Activated T-helper 9 cell treated with anti-CD3 and anti-CD28 coated beads, Interleukin-2, amount 50 U/mL, for 16 hours (primary cell): ENCODE data around the gene NEDD9.

Experiments
- DNase-seq: peaks from one replicate; pipeline ENCODE4 v3.0.0-alpha.2; 2020; ENCODE audit warnings: low read depth

NEDD9 gene

DNA sequence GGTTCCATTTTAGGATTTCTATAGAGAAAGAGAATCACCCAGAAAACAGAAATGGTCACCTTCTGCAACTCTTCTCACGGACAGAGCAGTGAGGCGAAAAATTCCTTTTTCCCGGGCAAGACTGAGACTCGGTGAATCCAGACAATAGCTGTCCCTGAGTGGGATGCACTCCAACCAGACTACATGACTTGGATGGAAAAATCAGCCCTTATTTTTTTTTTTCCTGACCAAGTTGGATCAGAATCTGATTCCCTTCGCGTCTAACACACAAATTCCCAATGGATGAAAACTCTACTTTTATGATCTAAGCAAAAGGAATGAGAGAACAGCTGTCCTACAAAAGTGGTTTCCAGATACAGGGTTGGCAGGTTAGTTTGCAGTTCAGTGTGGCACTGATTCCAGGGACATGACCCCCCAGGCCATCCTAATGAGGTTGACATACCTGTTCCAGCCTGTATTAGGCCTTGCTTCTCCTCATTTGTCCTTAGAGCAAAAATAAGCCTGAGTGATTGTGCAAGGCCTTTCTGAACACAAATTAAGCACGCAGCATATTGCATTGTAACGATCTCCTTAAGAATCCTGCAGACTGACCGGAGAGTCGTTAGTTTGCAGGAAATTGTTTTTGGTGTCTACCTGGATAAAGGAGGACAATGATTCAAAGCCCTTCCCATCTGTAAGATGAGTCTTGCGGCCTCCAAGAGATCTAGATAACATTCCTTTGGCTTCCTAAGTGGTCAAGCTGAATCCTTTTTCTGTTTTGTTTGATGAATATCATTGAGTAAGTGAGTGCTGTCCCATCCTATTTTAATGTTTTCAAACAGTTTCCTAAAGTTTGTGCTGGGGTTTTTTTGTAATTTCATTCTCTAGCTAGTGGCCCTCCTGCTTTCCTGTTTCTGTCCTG, 1.5 kb upstream of the NEDD9 start:
- no peak for DNase-seq

GRCh38 chr6:11232770-11233626, 530 bp upstream of the NEDD9 start:
- no peak for DNase-seq

- DNase-seq = no peak
Observed at GRCh38 chr6:11231564-11232192, 790 bp downstream of the NEDD9 start.

GRCh38 chr6:11231108-11231463, 1.4 kb downstream of the NEDD9 start:
- DNase-seq = no peak

- DNase-seq = no peak
Observed at GRCh38 chr6:11230158-11231107, 2.0 kb downstream of the NEDD9 start.

- no peak for DNase-seq
Observed at GRCh38 chr6:11229655-11230046, 2.8 kb downstream of the NEDD9 start.

DNA sequence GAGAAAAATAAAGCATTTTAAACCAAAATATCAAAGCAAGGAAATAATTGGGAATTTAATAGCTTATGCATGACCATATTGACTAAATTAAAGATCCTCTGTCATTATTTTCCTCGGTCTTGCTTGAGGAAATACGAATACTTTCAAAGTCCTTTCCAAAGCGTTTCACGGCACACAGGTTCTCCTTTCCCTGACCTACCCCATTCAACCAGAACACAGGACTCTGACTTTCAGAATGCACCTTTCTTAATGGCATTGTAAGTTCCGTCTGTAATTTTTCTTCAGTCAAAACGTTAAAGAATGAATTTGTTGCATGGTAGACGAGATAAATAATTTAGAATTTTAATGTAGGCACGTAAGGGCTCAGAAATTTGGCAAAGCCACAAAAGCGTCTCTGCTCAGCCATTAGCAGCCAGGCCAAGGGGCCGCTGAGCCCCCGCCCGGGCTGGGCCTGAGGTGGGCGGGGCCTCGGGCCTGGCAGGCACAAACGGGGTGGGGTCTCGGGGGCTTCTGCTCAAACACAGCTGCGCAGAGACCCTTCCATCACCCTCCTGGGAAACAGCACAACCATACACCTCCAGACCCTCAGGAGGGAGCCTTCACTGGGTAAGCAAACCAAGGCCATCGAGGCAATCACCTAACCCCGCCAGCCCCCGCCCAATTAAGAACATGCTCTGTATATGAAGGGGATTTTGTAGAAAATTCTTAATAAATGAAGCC, 3.4 kb downstream of the NEDD9 start:
- DNase-seq = no peak

DNA sequence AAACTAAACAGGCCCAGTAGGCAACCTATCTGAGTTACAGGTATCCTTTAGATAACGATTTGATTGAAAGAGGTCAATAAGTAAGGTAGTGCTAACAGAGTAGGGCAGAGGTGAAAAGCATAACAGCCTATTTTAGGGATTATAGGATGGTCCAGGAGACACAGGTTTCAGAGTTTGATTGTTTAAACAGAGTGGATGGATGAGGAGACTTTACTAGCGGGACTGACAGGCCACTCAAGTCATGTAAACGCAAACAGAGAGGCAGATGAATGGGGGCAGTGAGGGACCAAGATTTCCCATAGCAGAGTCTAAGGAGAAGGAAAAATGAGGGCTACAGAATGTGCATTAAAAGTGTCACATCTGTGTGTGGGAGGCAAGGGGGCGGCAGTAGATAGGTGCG, 4.8 kb downstream of the NEDD9 start:
- DNase-seq = no peak

GRCh38 chr6:11226005-11226404, 6.5 kb downstream of the NEDD9 start:
- no peak for DNase-seq

DNA sequence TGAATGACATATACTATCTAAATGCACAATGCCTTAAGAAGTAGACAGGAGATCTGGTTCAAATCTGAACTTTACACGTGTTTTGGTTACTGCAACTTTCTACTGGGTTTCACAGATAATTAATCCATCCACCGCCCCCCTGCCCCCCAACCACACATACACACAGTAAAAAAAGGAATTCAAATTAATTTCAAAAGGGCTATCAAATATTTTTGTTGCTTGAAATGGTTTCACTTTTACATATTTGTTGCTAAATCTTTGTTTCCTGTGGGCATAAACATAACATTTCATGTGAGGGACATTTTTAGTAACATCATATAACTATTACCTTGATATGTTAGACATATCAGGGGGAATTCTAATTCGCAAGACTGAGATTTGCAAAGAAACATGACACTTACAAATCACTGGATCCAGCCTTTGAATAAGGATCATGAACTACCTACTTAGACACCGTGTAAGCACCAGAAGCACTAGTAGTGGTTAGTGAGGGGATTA, 7.5 kb downstream of the NEDD9 start:
- no peak for DNase-seq

DNA sequence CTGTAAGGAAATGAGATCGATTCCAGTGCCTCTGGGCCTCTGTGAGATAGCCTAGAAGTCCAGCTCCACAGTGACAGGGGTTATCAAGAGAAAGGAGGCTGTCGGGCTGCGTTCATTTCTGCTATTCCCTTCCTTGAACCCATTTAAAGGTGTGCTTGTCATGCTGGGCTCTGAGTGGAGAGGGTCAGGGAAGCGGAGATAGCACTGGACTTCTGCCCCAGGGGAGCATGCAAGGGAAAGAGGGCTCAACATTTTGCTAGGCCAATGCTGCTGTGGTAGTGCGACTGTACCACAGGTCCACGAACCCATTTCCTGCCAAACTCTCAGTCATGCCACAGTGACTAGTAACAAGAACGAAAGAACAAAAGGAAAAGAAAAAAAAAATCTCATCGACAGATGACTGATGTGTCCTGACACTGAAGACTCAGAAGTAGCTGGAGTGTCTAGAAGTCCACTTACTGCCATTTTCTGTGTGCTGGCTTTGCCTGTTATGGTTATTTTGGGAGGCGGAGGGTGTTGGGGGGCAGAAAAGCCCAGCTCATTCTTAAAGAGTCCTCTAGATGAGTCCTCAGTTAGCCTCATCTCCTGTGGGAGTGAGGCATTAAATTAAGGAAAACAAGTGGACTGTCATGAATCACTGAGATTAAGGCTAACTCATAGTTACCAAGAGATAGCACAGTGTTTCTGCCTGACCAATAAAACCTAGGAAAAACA, 8.1 kb downstream of the NEDD9 start:
- peak; percentile 24 for DNase-seq

DNA sequence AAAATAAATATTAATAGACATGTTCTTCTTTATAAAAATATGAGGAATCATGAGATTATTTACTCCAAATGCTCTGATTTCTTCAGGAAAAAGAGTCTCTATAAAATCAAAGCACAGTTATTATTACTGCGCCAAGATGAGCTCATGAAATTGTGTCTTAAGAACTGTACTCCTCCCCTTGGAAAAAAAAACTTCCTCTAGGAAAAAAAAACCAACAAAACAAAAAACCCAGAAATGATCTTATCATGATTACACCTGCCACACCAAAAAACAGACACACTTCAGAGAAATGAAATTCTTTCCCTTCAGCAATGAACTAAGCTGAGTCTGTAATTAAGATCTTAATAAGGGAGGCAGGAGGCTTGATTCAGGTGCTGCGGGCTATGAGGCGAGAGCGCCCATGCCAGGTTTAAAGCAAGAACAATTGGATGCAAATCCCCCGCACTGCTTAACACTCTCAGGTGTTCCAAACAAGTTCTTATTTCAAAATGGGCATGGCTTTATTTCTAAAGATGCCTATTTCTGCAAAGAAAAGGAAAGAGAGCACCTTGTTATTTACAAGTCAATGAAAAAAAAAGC, 9.1 kb downstream of the NEDD9 start:
- no peak for DNase-seq

DNA sequence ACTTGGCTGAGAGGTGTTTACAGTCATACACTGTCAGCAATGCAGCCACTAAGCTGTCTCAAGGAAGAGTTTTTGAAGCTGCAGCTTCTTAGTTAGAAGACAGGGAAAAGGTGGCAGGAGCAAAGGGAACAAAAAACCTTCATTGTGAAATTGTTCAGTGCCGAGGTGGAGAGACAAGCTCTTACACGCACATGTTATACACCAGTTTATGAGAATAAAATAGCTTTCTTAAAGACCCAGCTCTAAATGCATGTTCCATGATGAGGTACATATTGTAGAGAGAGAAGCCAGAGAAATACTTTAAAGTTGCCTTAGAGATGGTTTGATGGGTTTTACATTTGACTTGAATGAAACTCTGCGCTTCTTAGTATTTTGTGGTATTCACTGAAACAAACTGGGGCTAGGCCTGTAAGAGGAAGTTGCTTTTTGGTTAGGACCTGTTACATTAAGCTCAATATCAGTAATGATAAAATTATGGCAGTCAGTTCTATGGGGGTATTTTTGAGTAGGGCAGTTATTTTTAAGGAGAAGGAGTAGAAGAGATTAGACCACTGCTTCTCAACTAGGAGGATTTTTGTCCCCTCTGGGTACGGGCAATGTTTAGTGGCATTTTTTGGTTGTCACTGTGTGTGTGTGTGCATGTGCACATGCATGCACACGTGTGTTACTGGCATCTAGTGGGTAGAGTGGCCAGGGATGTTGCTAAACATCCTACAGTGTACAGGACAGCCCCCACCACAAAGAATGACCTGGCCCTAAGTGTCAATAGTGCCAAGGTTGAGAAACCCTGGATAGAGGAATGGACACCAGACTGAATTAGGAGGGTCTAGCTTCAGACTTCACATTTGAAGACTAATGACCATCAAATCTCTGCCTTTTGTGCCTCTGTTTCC, 9.8 kb downstream of the NEDD9 start:
- DNase-seq = no peak

DNA sequence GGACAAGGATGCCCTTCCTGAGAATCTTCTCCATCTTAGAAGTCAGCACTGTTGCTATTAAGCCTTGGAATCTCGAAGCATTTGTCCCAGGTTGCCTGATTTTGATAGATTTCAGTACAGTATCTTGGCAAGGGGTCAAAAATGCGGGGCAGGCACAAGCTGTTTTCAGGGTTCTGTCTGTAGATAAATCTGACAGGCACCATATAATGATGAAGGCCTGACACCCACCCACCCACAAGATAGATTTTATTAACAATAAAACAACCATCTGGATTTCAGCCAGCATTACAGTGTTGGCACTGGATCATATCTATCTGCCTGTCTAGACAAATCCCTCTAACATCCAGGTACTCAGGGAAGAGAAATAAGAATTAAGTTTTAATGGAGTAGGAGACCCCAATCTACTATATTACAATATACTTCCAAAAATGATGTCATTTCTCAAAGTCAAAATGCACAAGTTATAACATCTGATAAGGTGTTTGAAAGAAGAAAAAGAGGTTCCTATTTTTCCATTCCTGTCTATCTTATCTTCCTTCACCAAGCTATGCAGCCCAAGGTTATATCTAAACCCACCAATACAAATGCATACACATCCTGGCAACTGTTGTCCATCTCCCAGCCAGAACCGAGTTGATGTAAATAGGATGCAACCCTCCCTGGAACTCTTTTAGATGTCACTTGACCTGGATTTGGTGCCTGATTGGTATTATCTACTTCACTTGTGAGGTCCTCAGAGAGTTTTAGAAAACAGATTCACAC, 10.7 kb downstream of the NEDD9 start:
- DNase-seq = no peak

- DNase-seq = no peak
Observed at GRCh38 chr6:11219400-11219834, 13.1 kb downstream of the NEDD9 start.

DNA sequence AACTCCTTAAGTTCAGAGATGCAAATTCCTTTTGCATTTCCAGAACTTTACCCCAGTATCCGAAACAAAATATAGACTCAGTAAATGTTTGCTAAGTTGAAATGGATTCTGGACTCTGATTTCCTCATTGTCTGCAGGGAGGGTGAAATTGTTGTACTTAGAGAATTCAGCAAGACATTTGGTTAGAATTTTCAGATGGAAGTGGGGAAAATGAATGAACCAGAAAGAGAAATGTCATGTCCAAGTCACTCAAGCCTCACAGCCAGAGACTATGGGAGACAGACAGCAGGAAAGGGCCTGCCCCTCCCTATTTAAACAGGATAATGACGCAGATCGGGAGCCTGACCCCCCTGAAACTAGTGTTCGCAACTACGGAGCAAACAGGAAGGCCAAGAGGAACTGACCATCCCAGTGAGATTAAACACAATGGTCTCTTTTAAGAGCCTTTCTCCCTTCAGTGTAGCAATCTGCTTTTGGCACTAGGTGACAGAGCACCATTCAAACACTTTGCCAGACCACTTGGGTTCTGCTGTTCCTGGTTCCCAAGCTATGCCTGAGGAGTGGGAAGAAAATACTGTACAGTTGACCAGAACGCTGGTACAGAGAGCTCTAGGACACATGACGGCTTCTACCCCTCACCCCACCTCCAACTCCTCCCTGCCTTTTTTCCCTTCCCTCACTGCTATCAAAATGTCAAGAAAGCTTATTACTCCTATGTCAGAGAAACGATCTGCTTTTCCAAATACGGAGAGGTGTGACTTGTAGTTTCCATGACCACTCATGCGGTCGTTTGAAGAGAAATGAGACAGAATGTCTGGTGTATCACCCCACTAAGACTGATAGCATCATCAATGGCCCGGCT, 13.7 kb downstream of the NEDD9 start:
- DNase-seq = no peak

DNA sequence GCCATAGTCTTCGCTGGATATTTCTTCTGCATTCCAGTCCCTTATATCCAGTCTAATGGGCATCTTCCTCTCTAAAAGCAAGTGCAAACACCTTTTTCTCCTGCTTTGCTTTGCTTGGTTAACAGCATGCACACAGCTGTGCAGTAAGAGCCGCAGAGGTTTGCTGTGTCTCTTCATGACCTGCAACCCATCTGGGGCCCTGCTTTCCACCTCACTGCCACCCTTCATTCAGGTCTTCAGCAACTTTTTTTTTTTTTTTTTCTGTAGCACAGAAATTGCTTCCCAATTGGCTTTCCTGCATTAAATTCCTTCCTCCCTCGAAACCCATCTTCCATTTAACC, 14.4 kb downstream of the NEDD9 start:
- no peak for DNase-seq
